HepG2 (cell line): ENCODE measurements around the gene TNFAIP3.

ENCODE experiments used
- CTCF ChIP-seq: sonication (generic); formaldehyde crosslinking; IDR thresholded peaks from 2 replicates; pipeline ENCODE4 v1.5.0; 2020; ENCODE audit warnings: mild to moderate bottlenecking, missing genetic modification reagents, moderate library complexity
- EZH2 ChIP-seq: conservative IDR thresholded peaks from 2 replicates; pipeline ENCODE4 v1.6.1; 2012; ENCODE audit warnings: mild to moderate bottlenecking, low read depth, low read length, moderate library complexity
- HOXA5 ChIP-seq: sonication (generic); formaldehyde crosslinking; IDR thresholded peaks from 2 replicates; pipeline ENCODE4 v1.4.0; 2020; ENCODE audit warnings: missing genetic modification reagents
- LBX2 ChIP-seq: sonication (generic); formaldehyde crosslinking; IDR thresholded peaks from 2 replicates; pipeline ENCODE4 v1.5.0; 2020; ENCODE audit warnings: missing genetic modification reagents, mild to moderate bottlenecking, borderline replicate concordance
- RFXAP ChIP-seq: sonication (generic); formaldehyde crosslinking; IDR thresholded peaks from 2 replicates; pipeline ENCODE4 v1.4.0; 2020; ENCODE audit warnings: missing genetic modification reagents, borderline replicate concordance
- ZNF30 ChIP-seq: sonication (generic); formaldehyde crosslinking; IDR thresholded peaks from 2 replicates; pipeline ENCODE4 v1.5.0; 2020; ENCODE audit warnings: mild to moderate bottlenecking, missing genetic modification reagents

GRCh38 chr6:137853569-137854213, 13.4 kb upstream of the TNFAIP3 start:
- no peak for TF ChIP-seq ZNF30 (CRISPR knock-in tag)
- no peak for TF ChIP-seq EZH2
- TF ChIP-seq LBX2 (CRISPR knock-in tag), result no peak
- TF ChIP-seq CTCF, result no peak
- no peak for TF ChIP-seq HOXA5 (CRISPR knock-in tag)
- no peak for TF ChIP-seq RFXAP
